Measurements from ENCODE around the gene SLC25A48.

DNA sequence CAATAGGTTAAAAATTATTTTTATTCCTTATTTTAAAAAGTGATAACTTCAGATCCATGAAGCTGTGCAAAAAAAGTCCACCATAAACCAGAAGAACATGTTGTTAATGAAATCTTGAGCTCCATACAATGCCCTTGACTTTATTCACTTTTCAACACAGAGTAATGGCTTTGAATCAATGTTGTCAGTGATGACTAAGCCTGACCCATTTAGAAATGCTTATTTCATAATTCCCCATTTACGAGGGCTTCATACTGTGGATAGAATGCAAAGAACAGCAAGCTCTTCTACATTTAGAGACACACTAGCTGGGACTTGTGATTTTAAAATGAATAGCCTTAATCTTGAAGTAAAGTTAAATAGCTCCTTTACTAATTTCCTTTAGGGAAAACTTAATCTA is 86.9 kb downstream of the SLC25A48 start:
- TF ChIP-seq, protein P1, sequence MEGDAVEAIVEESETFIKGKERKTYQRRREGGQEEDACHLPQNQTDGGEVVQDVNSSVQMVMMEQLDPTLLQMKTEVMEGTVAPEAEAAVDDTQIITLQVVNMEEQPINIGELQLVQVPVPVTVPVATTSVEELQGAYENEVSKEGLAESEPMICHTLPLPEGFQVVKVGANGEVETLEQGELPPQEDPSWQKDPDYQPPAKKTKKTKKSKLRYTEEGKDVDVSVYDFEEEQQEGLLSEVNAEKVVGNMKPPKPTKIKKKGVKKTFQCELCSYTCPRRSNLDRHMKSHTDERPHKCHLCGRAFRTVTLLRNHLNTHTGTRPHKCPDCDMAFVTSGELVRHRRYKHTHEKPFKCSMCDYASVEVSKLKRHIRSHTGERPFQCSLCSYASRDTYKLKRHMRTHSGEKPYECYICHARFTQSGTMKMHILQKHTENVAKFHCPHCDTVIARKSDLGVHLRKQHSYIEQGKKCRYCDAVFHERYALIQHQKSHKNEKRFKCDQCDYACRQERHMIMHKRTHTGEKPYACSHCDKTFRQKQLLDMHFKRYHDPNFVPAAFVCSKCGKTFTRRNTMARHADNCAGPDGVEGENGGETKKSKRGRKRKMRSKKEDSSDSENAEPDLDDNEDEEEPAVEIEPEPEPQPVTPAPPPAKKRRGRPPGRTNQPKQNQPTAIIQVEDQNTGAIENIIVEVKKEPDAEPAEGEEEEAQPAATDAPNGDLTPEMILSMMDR (conservative IDR thresholded peaks at IDR 0.05) = no peak
- TF ChIP-seq EZH2 (IDR thresholded peaks at IDR 0.05; ENCODE audit: low read depth) = no peak
